Activated naive CD4-positive, alpha-beta T cell (primary cell): ENCODE data around the gene DBP.
A peak's percentile ranks its signal among the peaks of the same experiment; 100 is the strongest.

Experiments used
- DNase-seq, 4 experiments: peaks; one replicate each; lab custom pipeline; 2025; lab: John Stamatoyannopoulos, UW

Gene DBP

GRCh38 chr19:48611872-48612271 lies 25.3 kb downstream of the DBP start:
- no peak for DNase-seq

GRCh38 chr19:48609571-48610108 lies 27.5 kb downstream of the DBP start:
- DNase-seq: no peak

DNA sequence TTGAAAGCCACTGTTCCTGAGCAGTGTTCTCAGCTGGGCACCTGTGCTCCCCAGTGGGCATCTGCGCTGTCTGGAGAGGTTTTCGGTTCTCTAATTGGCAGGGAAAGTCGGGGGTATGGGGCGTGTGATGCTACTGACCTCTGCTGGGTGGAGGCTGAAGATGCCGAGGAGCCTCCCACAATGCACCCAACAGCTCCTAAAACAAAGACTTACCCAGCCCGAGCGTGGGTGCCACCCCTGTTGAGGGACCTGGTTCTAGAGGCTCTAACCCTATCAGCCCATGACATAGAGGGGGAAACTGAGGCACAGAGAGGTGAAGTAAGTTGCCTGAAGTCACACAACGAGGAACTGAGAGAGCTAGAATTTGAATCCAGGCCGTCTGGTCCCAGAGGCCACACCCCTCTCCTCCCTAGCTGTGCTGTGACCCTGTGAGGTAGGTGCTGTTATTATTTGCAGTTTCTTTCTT lies 28.3 kb downstream of the DBP start:
- peak in 1 of 4 experiments; percentile 40 for DNase-seq

DNA sequence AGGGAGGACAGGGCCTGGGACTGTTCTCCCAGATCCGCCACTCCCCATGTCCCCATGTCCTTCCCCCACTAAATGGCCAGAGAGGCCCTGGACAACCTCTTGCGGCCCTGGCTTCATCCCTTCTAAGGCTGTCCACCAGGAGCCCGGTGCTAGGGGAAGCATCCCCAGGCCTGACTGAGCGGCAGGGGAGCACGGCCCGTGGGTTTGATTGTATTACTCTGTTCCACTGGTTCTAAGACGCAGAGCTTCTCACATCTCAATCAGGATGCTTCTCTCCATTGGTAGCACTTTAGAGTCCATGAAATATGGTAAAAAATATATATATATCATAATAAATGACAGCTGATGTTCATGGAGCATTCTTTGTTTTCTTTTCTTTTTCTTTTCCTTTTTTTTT lies 29.8 kb downstream of the DBP start:
- DNase-seq: no peak

GRCh38 chr19:48606463-48607358 lies 30.5 kb downstream of the DBP start, which contains the start of gene SPACA4:
TSS of gene SPACA4 (plus strand) at chr19:48606742. CDS start at chr19:48606979, 237 bp downstream.
- DNase-seq: no peak

GRCh38 chr19:48603850-48604249 lies 33.3 kb downstream of the DBP start:
- no peak for DNase-seq

DNA sequence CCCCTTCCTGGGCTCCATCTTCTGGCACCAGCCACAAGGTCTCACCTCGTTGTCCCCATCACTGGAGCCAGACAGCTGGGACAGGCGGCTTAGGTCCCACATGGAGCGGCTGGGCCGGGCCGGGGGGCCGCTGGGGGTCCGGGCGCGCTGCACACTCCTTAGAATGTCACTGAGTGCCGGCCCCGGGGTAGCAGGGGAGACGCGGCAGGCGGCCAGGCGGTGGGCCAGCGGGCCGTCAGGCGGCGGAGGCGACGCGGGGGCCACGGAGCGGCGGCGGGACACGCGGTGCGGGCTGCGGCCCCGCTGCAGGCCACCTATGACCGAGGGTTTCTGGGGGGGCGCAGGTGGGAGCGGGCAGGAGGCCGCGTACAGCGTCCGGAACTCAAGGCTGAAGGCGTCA lies 33.7 kb downstream of the DBP start:
- no peak for DNase-seq

DNA sequence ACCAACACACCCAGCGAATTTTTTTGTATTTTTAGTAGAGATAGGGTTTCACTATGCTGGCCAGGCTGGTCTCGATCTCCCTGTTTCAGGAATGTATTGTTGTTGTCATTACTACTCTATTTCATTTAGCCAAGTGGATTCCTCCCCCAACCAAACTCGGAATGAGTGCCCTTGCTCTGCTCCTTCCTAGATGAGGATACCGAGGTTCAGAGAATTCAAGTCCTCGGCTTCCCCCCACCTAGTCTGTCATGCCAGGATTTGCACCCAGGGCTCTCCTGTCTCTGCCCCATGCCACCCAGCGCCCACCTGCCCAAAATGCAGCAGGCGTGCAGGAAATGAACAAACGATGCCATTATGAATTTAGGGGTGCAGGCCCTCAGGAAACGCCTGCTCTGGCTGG lies 34.2 kb downstream of the DBP start:
- DNase-seq: no peak

DNA sequence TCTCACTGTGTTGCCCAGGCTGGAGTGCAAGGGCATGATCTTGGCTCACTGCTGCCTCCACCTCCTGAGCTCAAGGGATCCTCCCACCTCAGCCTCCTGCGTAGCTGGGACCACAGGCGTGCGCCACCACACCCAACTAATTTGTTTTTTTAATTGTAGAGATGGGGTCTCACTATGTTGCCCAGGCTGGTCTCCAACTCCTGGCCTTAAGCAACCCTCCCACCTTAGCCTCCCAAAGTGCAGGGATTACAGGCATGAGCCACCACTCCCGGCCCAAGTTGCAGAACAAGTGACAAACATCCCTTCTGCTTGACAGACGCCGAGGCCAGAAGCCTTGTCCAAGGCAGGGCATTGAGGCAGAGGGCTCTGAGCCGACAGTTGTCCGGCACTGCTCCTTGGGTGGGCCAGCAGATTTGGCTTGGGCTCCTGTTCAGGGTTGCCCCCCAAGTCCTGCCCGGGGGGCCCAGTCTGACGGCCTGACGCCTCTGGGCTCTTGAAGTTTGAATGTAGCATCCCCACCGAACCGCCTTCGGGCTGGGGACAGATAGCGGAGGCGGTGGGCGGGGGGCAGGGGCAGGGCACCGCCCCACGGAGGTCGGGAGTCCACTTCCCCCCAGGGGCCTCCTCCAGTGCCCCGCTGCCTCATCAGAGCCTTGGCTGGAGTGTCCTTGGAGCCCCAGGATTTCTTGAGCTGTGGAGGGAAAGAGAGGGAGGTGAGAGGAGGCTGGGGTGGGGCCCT lies 36.3 kb downstream of the DBP start:
- DNase-seq: no peak

DNA sequence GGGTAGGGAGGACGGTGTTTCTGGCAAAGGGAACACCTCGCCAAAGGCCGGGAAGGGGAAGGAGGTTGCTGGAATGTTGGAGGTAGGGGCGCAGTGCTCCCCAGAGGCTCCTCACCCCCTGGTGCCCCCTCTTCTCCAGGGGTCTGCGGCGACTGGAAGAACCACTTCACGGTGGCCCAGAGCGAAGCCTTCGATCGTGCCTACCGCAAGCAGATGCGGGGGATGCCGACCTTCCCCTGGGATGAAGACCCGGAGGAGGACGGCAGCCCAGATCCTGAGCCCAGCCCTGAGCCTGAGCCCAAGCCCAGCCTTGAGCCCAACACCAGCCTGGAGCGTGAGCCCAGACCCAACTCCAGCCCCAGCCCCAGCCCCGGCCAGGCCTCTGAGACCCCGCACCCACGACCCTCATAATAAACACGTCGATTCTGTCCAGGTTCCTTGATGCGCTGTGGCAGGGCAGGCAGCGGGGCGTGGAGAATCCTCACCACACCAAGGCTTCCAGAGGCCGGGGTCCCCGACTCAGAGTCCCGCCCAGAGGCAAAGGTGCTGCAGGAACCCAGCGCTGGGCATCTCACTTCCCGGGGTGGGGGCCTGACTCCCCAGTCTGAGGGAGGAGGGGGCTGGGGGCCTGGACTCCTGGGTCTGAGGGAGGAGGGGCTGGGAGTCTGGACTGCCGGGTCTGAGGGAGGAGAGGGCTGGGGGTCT lies 38.0 kb downstream of the DBP start:
- DNase-seq: no peak

DNA sequence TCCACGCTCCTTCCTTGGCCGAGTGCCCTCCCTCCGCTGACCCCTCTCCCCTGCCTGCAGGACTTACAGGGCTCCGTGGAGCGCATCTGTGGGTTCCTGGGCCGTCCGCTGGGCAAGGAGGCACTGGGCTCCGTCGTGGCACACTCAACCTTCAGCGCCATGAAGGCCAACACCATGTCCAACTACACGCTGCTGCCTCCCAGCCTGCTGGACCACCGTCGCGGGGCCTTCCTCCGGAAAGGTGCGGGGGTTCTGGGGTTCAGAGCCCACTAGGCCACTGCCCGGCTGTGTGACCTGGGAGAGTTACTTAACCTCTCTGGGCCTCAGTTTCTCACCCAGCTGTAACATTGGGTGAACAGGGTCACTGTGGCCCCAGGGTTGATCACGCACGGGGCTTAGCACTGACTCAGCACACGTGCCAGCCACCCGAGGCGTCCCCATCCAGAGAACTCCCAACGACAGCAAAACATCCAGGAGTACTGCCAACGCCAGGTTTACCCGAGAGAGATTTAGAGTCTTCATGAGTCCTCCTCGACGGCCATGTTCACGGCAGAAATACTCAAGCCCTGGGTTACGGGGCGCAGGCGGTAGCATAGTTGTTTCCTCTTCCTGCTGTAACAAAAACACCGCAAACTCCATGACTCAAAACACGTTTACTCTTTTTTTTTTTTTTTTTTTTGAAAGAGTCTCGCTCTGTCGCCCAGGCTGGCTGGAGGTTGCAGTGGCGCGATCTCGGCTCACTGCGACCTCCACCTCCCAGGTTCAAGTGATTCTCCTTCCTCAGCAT lies 40.3 kb downstream of the DBP start:
- DNase-seq: peak in 1 of 4 experiments; percentile 12

- no peak for DNase-seq
Measured at GRCh38 chr19:48596237-48596636, 40.9 kb downstream of the DBP start.

DNA sequence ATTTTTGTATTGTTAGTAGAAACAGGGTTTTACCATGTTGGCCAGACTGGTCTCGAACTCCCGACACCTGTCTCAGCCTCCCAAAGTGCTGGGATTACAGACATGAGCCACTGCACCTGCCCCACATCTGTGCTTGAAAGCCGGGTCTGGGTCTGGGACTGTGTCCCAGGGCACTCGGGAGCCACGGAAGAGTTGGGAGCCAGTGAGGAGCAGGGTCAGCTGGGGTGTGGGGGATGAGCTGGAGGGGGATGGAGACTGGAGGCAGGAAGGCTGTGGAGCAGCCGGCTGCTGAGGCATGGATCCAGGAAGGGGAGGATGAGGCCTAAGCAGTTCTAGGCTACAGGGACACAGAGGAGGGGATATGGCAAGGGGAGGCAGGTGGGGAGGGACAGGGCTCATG lies 41.3 kb downstream of the DBP start:
- no peak for DNase-seq

GRCh38 chr19:48595171-48595570 lies 42.0 kb downstream of the DBP start:
- DNase-seq: no peak

DNA sequence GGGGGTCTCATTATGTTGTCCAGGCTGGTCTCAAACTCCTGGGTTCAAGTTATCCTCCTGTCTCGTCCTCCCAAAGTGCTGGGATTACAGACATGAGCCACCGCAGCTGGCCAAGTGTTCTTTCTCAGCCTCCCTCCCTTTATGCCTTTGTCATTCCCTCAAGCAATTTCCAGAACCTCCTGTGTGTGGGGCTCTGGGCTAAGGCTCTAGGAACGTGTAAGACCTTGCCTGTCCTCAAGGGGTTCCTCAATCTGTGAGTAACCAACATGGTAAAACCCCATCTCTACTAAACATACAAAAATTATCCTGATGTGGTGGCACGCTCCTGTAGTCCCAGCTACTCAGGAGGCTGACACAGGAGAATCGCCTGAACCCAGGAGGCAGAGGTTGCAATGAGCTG lies 46.2 kb downstream of the DBP start:
- no peak for DNase-seq

GRCh38 chr19:48588670-48589401 lies 48.3 kb downstream of the DBP start:
- peak; percentile 75 to 87 (median 80) for DNase-seq

GRCh38 chr19:48587387-48587786 lies 49.8 kb downstream of the DBP start:
- no peak for DNase-seq

DNA sequence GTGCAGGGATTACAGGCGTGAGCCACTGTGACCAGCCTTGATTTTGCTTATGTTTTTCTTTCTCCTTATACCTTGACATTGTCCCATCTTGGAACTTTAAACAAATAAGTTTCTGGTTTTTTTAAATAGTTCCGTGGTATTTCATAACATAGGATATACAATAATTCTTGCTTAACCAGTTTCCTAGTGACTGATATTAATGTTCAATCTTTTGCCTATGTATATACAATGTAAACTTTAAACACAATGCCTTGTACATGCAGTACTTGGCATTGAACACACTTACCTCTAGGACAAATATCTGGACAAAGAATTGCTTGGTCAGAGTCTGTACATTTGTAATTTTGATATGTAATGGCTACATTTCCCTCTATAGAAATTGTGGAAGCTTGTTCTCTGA lies 55.0 kb downstream of the DBP start:
- DNase-seq: no peak
